ENCODE results near the gene SLAMF9.
"Not testable (repeated sequence)": the region's sequence is repeated elsewhere in the genome, so short reads cannot be mapped to it uniquely, and the experiment has no call there.

The SLAMF9 gene

GRCh38 chr1:159920202-159920601 lies 33.8 kb downstream of the SLAMF9 start:
- no peak for DNase-seq

GRCh38 chr1:159919236-159919865 lies 34.7 kb downstream of the SLAMF9 start:
- no peak for DNase-seq

DNA sequence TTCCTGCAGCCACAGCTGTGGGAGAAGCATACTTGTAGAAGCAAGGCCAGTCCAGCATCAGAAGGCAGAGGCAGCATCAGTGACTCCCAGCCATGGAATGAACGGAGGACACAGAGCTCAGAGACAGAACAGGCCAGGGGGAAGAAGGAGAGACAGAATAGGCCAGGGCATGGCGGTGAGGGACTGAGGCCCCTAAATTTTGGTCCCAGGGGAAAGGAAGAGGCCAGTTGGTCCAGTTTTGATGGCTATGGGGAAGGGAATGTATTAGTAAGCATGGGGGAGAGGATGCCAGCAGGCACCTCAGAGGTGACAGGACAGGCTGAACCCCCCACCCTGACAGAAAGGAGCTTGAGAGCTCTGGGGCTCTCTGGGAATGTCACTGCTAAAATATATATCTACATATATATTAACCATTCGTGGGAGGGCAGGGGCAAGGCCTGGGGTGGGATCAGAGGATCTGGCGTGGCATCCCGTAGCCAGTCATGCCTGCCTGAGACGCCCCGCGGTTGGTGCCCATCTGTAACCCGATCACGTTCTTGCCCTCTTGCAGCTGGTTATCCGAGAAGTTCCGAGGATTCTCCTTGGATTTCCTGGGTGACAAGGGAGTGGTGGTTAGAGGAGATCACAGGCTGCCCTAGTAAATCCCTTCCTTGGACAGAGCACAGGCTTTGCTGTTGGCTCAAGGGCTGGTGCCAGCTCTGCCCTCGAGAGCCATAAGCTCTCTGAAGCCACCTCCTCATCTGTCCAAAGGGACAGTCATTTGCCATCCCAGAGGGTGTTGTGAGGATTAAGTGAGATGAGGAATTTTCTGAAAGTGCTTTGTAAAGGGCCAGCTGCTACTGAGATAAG lies 35.5 kb downstream of the SLAMF9 start:
- no peak for DNase-seq

- no peak for DNase-seq
Measured at GRCh38 chr1:159917533-159918351, 36.3 kb downstream of the SLAMF9 start.

DNA sequence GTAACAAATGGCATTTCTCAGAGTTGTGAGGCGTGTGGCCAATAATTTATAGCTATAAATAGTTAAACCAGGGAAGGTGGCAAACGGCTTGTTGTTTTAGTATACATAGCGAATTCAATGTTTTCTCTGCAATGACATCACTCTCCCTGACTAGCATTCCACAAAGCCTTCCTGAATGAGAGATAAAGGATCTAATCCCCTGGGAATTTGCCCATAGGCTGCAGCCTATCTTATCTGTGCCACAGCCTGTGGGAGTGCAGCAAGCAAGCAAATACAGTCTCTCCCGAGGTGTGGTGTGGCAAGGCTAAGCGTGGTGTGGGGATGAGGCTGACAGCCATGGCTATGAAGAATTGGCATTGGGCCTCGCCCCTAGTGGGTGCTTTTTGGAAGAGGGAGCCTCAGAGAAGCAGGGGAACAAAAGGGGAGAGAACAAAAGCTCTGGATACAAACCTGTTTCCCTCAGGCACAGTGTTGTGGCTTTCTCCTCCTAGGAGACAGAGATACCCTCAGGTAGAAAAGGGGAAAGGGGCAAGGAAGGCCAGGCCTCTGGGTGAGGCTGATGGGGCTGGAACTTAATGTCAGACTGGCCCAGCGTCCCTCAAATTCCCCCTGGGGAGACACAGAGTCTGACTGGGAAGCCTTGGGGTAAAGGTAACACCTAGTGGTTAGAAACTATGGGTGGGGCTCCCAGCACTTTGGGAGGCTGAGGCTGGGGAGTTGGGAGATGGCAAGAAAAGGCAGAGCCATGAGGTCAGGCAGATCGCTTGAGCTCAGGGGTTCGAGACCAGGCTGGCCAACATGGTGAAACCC lies 37.6 kb downstream of the SLAMF9 start:
- peak; percentile 80 to 96 for DNase-seq

GRCh38 chr1:159915571-159916241 lies 38.3 kb downstream of the SLAMF9 start:
- DNase-seq = peak; percentile 72 to 77

DNA sequence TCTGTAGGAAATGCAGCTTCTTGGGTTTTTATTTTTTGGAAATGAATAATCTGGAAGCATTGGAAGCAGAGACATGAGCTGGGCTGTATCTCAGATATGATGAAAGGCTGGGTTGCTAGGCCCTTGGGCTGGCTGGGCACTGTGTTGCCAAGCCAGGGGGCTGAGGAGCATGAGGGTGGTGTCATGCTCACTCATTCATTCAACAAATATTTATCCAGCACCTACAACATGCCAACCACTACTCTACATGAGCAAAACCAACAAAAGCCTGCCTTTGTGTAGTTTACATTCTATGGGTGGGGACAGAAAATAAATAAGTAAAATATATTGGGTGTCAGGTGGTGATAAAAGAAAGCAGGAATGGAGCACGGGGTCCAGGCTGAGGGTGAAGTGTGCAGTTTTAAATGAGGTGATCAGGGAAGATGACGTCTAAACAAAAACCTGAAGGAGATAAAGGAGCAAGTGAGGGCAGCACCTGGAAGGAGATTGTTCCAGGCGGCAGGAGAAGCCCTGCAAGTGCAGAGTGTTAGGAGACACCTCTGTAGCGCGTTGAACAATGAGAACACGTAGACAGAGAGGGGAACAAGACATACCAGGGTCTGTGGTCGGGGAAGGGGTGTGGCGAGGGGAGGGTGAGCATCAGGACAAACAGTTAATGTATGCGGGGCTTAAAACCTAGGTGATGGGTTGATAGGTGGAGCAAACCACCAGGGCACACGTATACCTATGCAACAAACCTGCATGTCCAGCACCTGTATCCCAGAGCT lies 39.6 kb downstream of the SLAMF9 start:
- DNase-seq = no peak

GRCh38 chr1:159913451-159914192 lies 40.4 kb downstream of the SLAMF9 start:
- DNase-seq = peak; percentile 20 to 44

DNA sequence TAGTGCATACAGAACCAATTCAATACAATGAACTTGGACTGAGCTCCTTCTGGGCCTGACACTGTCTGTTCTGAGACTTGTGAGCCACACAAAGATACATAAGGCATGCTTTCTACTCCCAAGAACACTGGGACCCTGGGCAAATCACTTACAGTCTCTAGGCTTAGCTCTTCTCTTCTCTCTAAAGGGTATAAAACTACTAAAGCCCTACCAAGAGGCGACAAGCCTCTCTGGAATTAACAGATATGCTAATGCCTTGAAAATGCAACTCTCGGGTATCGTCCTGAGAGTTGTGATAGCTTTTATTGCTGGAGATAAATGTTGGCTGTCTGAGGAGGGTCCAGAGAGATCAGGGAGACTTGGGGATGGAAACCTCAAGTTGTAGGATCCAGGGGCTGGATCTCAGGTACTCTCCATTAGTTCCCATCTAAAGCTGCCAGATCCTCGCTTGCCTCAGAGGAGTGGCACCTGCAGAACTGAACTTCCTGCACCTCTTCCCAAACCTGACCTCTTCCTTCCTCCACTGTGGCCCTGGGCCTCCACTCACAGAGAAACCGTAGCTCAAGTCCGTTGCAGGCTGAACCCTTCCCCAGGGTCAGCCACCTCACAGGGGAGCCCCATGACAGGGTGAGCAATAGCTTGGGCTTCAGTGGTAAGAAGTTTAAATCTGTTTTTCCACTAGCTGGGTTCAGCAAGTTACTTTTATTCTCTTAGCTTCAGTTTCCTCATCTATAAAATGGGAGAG lies 42.5 kb downstream of the SLAMF9 start:
- DNase-seq = no peak

GRCh38 chr1:159908031-159908940 lies 45.8 kb downstream of the SLAMF9 start:
- DNase-seq = no peak

- DNase-seq = no peak
Measured at GRCh38 chr1:159906960-159907359, 47.1 kb downstream of the SLAMF9 start.

GRCh38 chr1:159904036-159904435 lies 50.0 kb downstream of the SLAMF9 start:
- DNase-seq = not testable (repeated sequence)

GRCh38 chr1:159902541-159902940 lies 51.5 kb downstream of the SLAMF9 start:
- no peak for DNase-seq
